HepG2 (cell line): ENCODE data around the gene PRKAR1B. TPM values are rescaled to one million over a fixed set of nuclear protein-coding genes. Genes with fewer than 3 reads are reported as not detected.

ENCODE experiments used
- ATAC-seq: fragments of 200-7000 bp; cut with Tn5 transposase; 3 replicates; pipeline ENCODE4 v1.9.1; 2020; ENCODE audit warnings: mild to moderate bottlenecking, moderate library complexity
- BruUV-seq: library from RNA; stranded (reverse); fragments of 400-500 nt; replicated peaks from 2 replicates; lab custom pipeline; 2021; lab: Mats Ljungman, UMichigan
- CTCF ChIA-PET: fragments of 300-600 bp; formaldehyde crosslinking; extraction: SDS; loops from one replicate; lab custom pipeline; 2021; ENCODE audit warnings: low total read pairs, inconsistent platforms, low intra/inter-chr PET ratio; lab: Yijun Ruan, JAX
- POLR2A ChIA-PET: fragments of 350-600 bp; sonication (Branson Sonifier 250); formaldehyde crosslinking; loops from one replicate; lab custom pipeline; 2020; ENCODE audit warnings: antibody characterized with exemption, inconsistent platforms; lab: Yijun Ruan, JAX
- DNase-seq: peaks from one replicate; pipeline ENCODE4 v3.0.0-alpha.2; 2015; ENCODE audit warnings: low spot score
- FAIRE-seq: peaks from 3 replicates; lab custom pipeline; 2011; peaks lifted over from hg19 to GRCh38; lab: Jason Lieb, UNC
- H2AFZ ChIP-seq: one replicate; pipeline ENCODE4 v1.6.1; 2011; ENCODE audit warnings: low read length, inconsistent platforms
- H3K27ac ChIP-seq: fragments of 300-600 bp; 3 replicates; pipeline ENCODE4 v1.8.0; 2011; ENCODE audit warnings: mixed run types, mild to moderate bottlenecking, mixed read lengths, low read length, inconsistent platforms; ENCODE audit not compliant: insufficient read depth; ENCODE audit errors: extremely low read length
- H3K27me3 ChIP-seq, 2 experiments: fragments of 200-600 bp in 1 of 2; 2 replicates in 1 of 2; 3 replicates in 1 of 2; pipeline versions ENCODE4 v1.6.0 to v1.8.0; 2011; ENCODE audit warnings: low read length in 2 of 2, mild to moderate bottlenecking in 2 of 2, moderate library complexity in 2 of 2, inconsistent platforms in 1 of 2; ENCODE audit not compliant: insufficient read depth in 2 of 2, control insufficient read depth in 1 of 2
- H3K36me3 ChIP-seq, 2 experiments: fragments of 200-600 bp in 1 of 2; replicated peaks in 1 of 2; 2 replicates in 1 of 2; 3 replicates in 1 of 2; pipeline versions ENCODE4 v1.5.1 to v1.8.0; 2011; ENCODE audit warnings: low read length in 2 of 2, inconsistent platforms in 1 of 2; ENCODE audit not compliant: insufficient read depth in 2 of 2, control insufficient read depth in 1 of 2
- H3K4me1 ChIP-seq: 2 replicates; pipeline ENCODE4 v1.5.1; 2012; ENCODE audit warnings: low read length, inconsistent platforms; ENCODE audit not compliant: insufficient read depth
- H3K4me2 ChIP-seq: 2 replicates; pipeline ENCODE4 v1.6.0; 2011; ENCODE audit warnings: low read depth, low read length, inconsistent platforms
- H3K4me3 ChIP-seq, 3 experiments: fragments of 200-600 bp in 1 of 3; sonication (generic), shearing (Covaris generic) in 1 of 3; replicated peaks in 1 of 3; 2 replicates each; pipeline ENCODE4 v1.5.1; 2011 to 2016; ENCODE audit warnings: low read length in 3 of 3, inconsistent platforms in 2 of 3, low read depth in 2 of 3, mild to moderate bottlenecking in 2 of 3, control low read depth in 1 of 3, mixed read lengths in 1 of 3; ENCODE audit not compliant: insufficient read depth in 1 of 3
- H3K79me2 ChIP-seq: one replicate; pipeline ENCODE4 v1.6.1; 2011; ENCODE audit warnings: low read length, inconsistent platforms; ENCODE audit not compliant: insufficient read depth
- H3K9ac ChIP-seq: 2 replicates; pipeline ENCODE4 v1.6.0; 2011; ENCODE audit warnings: mild to moderate bottlenecking, low read depth, low read length, inconsistent platforms; ENCODE audit not compliant: insufficient read depth
- H3K9me3 ChIP-seq: 2 replicates; pipeline ENCODE4 v1.5.1; 2012; ENCODE audit warnings: mild to moderate bottlenecking, low read length
- H4K20me1 ChIP-seq: 2 replicates; pipeline ENCODE4 v1.6.0; 2011; ENCODE audit warnings: inconsistent platforms, mild to moderate bottlenecking, low read length, moderate library complexity; ENCODE audit not compliant: insufficient read depth
- ATF3 ChIP-seq: sonication (generic); formaldehyde crosslinking; IDR thresholded peaks from 2 replicates; pipeline ENCODE4 v1.4.0; 2020; ENCODE audit warnings: missing genetic modification reagents
- ZNF121 ChIP-seq: sonication (generic); formaldehyde crosslinking; IDR thresholded peaks from 2 replicates; pipeline ENCODE4 v1.5.0; 2020; ENCODE audit warnings: mild to moderate bottlenecking, missing genetic modification reagents
- ZNF652 ChIP-seq: IDR thresholded peaks from 2 replicates; pipeline ENCODE4 v1.6.1; 2016; ENCODE audit warnings: low read depth, borderline replicate concordance
- ZNF782 ChIP-seq: sonication (generic); formaldehyde crosslinking; IDR thresholded peaks from 2 replicates; pipeline ENCODE4 v1.4.0; 2020; ENCODE audit warnings: missing genetic modification reagents, mild to moderate bottlenecking, borderline replicate concordance
- WGBS: methylation state at CpG from one replicate; pipeline ENCODE4 v1.1.6; 2017; ENCODE audit warnings: low lambda C conversion rate; 5-methylcytosine and 5-hydroxymethylcytosine counted together
- in situ Hi-C: cut with HindIII; loops from 2 replicates; pipeline ENCODE4 v1.10.0; 2017; ENCODE audit warnings: low pct_unique_long_range_greater_than_20kb; ENCODE audit not compliant: extremely low pct_ligation_motif_present
- intact Hi-C: fragments of 100-400 bp; cut with micrococcal nuclease; formaldehyde crosslinking; loops from one replicate; pipeline ENCODE4 v1.10.0; 2022; ENCODE audit not compliant: unreplicated experiment
- polyA plus RNA-seq, 8 experiments: library from polyadenylated mRNA; depleted of rRNA in 3 of 8; stranded (reverse) in 7 of 8; unstranded in 1 of 8; fragments of >200 nt; fragmentation: Illumina TruSeq in 4 of 8; extraction: Trizol in 4 of 8; gene quantifications; 2 replicates each; pipeline versions ENCODE4 v1.2.1 to v1.2.3, GENCODE V29; 2011 to 2016; ENCODE audit warnings: low read depth in 4 of 8, missing spikeins in 1 of 8, mixed read lengths in 1 of 8; ENCODE audit not compliant: insufficient read depth in 1 of 8
- total RNA-seq, 5 experiments: library from RNA; depleted of rRNA; stranded (reverse); fragments of >200 nt; fragmentation: Illumina TruSeq; extraction: Trizol; gene quantifications; 2 replicates each; pipeline ENCODE4 v1.2.3, GENCODE V29; 2016; ENCODE audit warnings: low read depth in 1 of 5
- TF ChIP-seq, protein P1 (sequence below): sonication (generic); formaldehyde crosslinking; IDR thresholded peaks from 2 replicates; pipeline ENCODE4 v1.5.1; 2020; ENCODE audit warnings: mild to moderate bottlenecking, missing genetic modification reagents, moderate library complexity

PRKAR1B gene
- total and polyA plus RNA-seq, 2 of the 13 experiments (the other 11 are each of a cell fraction or from before 2014, with no cell fraction given): 7.9 to 28.2 TPM

DNA sequence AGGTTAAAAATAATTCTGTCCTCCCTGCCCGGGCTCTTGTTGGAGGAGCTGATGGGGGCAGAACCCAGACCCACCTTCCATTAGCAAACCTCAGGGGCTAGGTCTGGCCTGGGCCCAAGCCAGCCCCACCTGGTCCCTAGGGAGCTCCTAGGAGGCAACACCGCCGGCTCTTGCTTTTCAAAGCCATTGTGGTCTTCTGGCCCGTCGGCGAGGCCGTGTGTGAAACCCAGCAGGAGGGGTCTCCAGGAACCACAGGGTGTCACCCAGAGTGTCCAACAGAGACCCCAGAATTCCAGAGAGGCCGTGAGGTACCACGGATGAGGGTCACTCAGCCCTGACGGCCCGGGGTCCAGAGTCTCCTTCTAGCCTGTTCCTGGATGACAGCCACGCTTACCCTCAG, 190.8 kb downstream of the PRKAR1B start (continued):
- TF ChIP-seq, protein P1, sequence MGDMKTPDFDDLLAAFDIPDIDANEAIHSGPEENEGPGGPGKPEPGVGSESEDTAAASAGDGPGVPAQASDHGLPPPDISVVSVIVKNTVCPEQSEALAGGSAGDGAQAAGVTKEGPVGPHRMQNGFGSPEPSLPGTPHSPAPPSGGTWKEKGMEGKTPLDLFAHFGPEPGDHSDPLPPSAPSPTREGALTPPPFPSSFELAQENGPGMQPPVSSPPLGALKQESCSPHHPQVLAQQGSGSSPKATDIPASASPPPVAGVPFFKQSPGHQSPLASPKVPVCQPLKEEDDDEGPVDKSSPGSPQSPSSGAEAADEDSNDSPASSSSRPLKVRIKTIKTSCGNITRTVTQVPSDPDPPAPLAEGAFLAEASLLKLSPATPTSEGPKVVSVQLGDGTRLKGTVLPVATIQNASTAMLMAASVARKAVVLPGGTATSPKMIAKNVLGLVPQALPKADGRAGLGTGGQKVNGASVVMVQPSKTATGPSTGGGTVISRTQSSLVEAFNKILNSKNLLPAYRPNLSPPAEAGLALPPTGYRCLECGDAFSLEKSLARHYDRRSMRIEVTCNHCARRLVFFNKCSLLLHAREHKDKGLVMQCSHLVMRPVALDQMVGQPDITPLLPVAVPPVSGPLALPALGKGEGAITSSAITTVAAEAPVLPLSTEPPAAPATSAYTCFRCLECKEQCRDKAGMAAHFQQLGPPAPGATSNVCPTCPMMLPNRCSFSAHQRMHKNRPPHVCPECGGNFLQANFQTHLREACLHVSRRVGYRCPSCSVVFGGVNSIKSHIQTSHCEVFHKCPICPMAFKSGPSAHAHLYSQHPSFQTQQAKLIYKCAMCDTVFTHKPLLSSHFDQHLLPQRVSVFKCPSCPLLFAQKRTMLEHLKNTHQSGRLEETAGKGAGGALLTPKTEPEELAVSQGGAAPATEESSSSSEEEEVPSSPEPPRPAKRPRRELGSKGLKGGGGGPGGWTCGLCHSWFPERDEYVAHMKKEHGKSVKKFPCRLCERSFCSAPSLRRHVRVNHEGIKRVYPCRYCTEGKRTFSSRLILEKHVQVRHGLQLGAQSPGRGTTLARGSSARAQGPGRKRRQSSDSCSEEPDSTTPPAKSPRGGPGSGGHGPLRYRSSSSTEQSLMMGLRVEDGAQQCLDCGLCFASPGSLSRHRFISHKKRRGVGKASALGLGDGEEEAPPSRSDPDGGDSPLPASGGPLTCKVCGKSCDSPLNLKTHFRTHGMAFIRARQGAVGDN (CRISPR knock-in tag): no peak
- TF ChIP-seq ZNF652: no peak
- TF ChIP-seq ATF3: no peak

DNA sequence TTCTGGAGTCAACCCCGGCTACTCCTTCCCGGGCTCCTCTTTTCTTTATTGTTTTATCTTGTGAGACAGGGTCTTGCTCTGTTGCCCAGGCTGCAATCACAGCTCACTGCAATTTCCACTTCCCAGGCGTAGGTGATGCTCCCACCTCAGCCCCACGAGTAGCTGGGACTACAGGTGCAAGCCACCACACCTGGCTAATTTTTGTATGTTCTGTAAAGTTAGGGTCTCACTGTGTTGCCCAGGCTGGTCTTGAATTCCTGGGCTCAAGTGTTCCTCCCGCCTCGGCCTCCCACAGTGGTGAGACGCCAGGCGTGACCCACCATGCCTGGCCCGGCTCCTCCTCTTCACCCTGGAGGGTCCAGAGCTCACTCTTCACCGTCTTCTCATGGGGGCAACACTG, 192.1 kb downstream of the PRKAR1B start:
- POLR2A ChIA-PET: no interaction called here

More for the DNA sequence above, 192.1 kb downstream of the PRKAR1B start:
- no peak overlapping the region for H3K9ac ChIP-seq
- ATAC-seq (no peak), FAIRE-seq (no peak), DNase-seq (no peak)
- no peaks in the 10 kb centered on the region for H3K9me3 ChIP-seq
- H3K27me3 ChIP-seq: peaks cover 3 to 30% of the 10 kb centered on the region in 2 experiments
- CTCF ChIA-PET: no interaction called here
- H3K36me3 ChIP-seq: no peaks in the 10 kb centered on the region
- no peaks in the 10 kb centered on the region for H3K79me2 ChIP-seq
- intact Hi-C loops: loop anchor here (10.0 kb wide), 1 partner anchor 80 kb away; no protein-coding TSS in a partner anchor
- H3K27ac ChIP-seq: no peak overlapping the region
- no peak overlapping the region for H3K4me3 ChIP-seq
- H3K4me1 ChIP-seq: peaks cover 34% of the 10 kb centered on the region
- no peak overlapping the region for H3K4me2 ChIP-seq
- TF ChIP-seq ZNF121 (CRISPR knock-in tag): peak; percentile 62; the same call in 1 of the 2 replicates
- no peak for TF ChIP-seq ZNF782
- WGBS: 53% methylated on average over 10 of the region's 10 CpGs
- in situ Hi-C loops: no loop called here
- H4K20me1 ChIP-seq: no peaks in the 10 kb centered on the region
- BruUV-seq: no TSS peak
- H2AFZ ChIP-seq: no peak overlapping the region
